ENCODE measurements around the gene WDCP. TPM values are rescaled to one million over a fixed set of nuclear protein-coding genes. Genes with fewer than 3 reads are reported as not detected.
"Not testable (repeated sequence)": the region's sequence is repeated elsewhere in the genome, so short reads cannot be mapped to it uniquely, and the experiment has no call there.

WDCP gene
- total and polyA plus RNA-seq, 2 experiments from 2014 or later = 6.8 to 7.7 TPM

DNA sequence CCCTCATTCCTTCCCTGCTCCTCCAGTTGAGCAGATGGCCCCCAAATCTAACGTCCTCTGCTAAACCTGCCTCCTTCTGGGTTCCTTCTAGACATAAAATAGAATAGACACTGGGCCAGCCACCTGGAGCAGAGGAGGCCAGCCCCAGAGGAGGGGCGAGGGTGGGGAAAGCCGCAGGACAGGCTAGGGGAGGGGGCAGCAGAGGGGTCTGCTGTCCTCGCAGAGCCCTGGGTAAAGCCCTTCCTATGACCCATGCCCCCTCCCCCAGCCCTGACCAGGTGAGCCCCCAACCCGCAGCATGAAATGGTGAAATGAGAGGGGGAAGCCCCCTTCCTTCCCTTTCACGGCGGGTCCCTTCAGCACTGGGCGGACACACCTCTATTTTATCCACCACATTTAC lies 29.5 kb downstream of the WDCP start:
- TF ChIP-seq, protein P1, sequence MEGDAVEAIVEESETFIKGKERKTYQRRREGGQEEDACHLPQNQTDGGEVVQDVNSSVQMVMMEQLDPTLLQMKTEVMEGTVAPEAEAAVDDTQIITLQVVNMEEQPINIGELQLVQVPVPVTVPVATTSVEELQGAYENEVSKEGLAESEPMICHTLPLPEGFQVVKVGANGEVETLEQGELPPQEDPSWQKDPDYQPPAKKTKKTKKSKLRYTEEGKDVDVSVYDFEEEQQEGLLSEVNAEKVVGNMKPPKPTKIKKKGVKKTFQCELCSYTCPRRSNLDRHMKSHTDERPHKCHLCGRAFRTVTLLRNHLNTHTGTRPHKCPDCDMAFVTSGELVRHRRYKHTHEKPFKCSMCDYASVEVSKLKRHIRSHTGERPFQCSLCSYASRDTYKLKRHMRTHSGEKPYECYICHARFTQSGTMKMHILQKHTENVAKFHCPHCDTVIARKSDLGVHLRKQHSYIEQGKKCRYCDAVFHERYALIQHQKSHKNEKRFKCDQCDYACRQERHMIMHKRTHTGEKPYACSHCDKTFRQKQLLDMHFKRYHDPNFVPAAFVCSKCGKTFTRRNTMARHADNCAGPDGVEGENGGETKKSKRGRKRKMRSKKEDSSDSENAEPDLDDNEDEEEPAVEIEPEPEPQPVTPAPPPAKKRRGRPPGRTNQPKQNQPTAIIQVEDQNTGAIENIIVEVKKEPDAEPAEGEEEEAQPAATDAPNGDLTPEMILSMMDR (IDR thresholded peaks at IDR 0.05; ENCODE audit: low read depth, low read length) = no peak
- H3K36me3 ChIP-seq = no peaks in the 10 kb centered on the region
- no peaks in the 10 kb centered on the region for H3K27me3 ChIP-seq
- no peaks in the 10 kb centered on the region for H3K9me3 ChIP-seq (ENCODE audit: low read depth)
- no peak overlapping the region for H3K27ac ChIP-seq
- no peak for DNase-seq (ENCODE audit: low read depth in 1 of 2, low spot score in 1 of 2)
- no peak overlapping the region for H3K4me3 ChIP-seq
- H3K4me1 ChIP-seq (ENCODE audit: low read depth) = no peaks in the 10 kb centered on the region

DNA sequence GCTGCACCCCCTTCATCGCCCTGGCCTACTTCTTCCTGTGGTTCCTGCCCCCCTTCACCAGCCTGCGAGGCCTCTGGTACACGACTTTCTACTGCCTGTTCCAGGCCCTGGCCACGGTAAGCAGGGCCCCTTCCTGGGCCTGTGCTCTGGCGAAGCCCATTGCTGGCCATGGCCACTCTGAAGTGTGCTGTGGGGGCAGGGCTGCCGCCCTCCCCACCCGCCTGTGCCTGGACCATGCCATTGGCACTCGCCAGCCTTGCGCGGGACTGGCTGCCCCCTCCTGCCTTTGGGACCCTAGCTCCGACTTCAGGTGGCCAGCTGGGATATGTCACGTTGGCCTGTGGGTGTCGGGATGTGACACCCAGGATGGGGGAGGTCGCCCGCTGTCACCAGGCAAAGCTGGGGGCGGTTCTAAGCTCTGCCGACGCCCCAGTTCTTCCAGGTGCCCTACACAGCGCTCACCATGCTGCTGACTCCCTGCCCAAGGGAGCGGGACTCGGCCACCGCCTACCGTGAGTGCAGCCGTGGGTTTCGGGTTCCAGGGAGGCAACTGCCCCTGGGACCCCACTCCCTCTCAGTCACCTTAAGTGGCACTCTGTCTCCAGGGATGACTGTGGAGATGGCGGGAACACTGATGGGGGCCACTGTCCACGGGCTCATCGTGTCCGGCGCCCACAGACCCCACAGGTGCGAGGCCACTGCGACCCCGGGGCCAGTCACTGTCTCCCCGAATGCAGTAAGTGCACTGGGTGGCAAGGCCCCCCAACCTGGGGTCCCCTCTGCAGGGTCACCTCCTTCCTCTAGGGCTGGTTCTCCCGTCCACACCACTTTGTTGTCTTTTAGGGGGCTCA lies 30.1 kb downstream of the WDCP start:
- no peak for DNase-seq (ENCODE audit: low read depth in 1 of 2, low spot score in 1 of 2)
- Histone ChIP-seq H3K27ac (no peak overlapping the region), H3K36me3 (no peaks in the 10 kb centered on the region), H3K9me3 (ENCODE audit: low read depth) (no peaks in the 10 kb centered on the region), H3K4me1 (ENCODE audit: low read depth) (no peaks in the 10 kb centered on the region), H3K4me3 (no peak overlapping the region), H3K27me3 (no peaks in the 10 kb centered on the region)
- TF ChIP-seq, protein P1 (IDR thresholded peaks at IDR 0.05; ENCODE audit: low read depth, low read length) = no peak

DNA sequence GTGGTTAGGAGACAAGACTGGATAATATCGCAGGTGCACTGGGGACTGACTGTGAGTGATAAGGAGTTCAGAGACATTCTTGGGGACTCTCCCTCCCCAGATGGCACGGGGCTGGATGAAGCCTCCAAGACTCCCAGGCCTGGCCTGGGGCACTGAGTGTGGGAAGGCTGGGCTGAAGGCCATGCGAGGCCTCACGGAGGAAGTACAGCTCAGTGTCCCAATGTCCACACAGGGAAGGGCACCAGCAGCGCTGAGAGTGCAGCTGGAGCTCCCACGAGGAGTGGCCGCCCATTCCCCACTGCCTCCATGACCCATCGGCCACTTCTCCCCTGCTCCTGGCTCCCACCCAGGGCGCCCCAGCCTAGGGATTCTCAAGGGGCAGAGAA lies 30.8 kb downstream of the WDCP start:
- H3K27ac ChIP-seq = peak overlapping the region; percentile 28
- H3K4me1 ChIP-seq (ENCODE audit: low read depth) = no peaks in the 10 kb centered on the region
- H3K9me3 ChIP-seq (ENCODE audit: low read depth) = no peaks in the 10 kb centered on the region
- no peak overlapping the region for H3K4me3 ChIP-seq
- DNase-seq (ENCODE audit: low read depth in 1 of 2, low spot score in 1 of 2) = no peak
- H3K27me3 ChIP-seq = no peaks in the 10 kb centered on the region
- TF ChIP-seq, protein P1 (IDR thresholded peaks at IDR 0.05; ENCODE audit: low read depth, low read length) = no peak
- no peaks in the 10 kb centered on the region for H3K36me3 ChIP-seq

DNA sequence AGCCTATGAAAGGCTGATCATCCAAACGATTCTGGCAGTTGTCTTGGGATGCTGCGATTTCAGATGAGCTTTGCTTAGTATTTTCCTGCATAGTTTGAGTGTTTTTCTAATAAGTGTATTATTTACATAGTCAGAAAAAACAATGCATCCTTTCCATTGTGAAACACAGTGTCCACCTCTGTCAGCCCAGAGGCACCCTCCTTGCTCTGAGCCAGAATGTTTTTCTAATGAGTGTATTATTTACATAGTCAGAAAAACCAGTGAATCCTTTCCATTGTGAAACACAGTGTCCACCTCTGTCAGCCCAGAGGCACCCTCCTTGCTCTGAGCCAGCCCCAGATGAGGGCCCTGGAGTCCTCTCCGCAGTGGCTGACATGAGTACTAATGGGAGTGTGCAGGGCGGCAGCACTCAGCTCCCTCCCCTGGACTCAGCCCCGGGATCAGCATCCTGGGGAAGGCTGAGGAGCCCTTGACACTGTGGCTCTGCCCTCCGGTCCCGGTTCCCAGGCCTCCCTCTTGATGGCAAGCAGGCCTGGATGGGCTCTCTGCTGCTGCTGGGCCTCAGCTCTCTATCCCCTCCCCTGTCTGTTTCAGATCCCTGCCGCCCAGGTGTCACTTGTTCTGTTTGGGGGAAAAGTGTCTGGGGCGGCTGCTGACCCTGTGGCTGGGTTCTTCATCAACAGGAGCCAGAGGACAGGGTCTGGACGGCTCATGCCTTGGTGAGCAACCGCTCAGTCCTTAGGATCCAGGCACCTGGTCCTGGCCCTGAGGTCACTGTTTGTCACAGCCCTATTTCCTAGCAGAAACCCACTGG lies 31.4 kb downstream of the WDCP start:
- H3K27ac ChIP-seq = peak overlapping the region; percentile 28
- TF ChIP-seq, protein P1 (IDR thresholded peaks at IDR 0.05; ENCODE audit: low read depth, low read length) = no peak
- H3K36me3 ChIP-seq = no peaks in the 10 kb centered on the region
- no peaks in the 10 kb centered on the region for H3K4me1 ChIP-seq (ENCODE audit: low read depth)
- DNase-seq (ENCODE audit: low read depth in 1 of 2, low spot score in 1 of 2) = peak; percentile 22 to 68
- H3K9me3 ChIP-seq (ENCODE audit: low read depth) = no peaks in the 10 kb centered on the region
- peaks cover under 1% of the 10 kb centered on the region for H3K27me3 ChIP-seq
- H3K4me3 ChIP-seq = no peak overlapping the region

DNA sequence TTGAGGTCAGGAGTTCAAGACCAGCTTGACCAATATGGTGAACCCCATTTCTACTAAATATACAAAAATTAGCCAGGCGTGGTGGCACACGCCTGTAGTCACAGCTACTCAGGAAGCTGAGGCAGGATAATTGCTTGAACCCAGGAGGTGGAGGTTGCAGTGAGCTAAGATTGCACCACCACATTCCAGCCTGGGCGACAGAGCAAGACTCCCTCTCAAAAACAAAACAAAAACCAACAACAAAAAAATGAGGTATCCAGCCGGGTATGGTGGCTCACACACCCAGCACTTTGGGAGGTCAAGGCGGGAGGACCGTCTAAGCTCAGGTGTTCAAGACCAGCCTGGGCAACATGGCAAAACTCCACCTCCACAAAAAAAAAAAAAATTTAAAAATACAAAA lies 32.3 kb downstream of the WDCP start:
- not testable (repeated sequence) for H3K27ac ChIP-seq; H3K27me3 ChIP-seq; H3K9me3 ChIP-seq (ENCODE audit: low read depth); DNase-seq (ENCODE audit: low read depth in 1 of 2, low spot score in 1 of 2); H3K4me3 ChIP-seq; H3K36me3 ChIP-seq; H3K4me1 ChIP-seq (ENCODE audit: low read depth)
